Suprapubic skin (tissue), 2 donors: ENCODE measurements around the gene FHL5.

Experiments
- EP300 ChIP-seq: sonication (generic); formaldehyde crosslinking; IDR thresholded peaks from one replicate; pipeline ENCODE4 v1.6.1; 2017; ENCODE audit warnings: antibody characterized with exemption
- POLR2A ChIP-seq, 2 donors: fragments of 450-650 bp; IDR thresholded peaks; one replicate each; pipeline ENCODE4 v1.6.1; 2017; ENCODE audit warnings: antibody characterized with exemption in 2 of 2, mild to moderate bottlenecking in 2 of 2, moderate library complexity in 2 of 2

GRCh38 chr6:96520171-96521115 lies 42.5 kb upstream of the FHL5 start:
- TF ChIP-seq POLR2A (IDR thresholded peaks at IDR 0.05) (no peak), EP300 (no peak)
